Dedifferentiated amniotic fluid mesenchymal stem cell (primary cell): ENCODE measurements around the gene ITGAD.

Source experiments
- DNase-seq: peaks from one replicate; pipeline ENCODE4 v3.0.0-alpha.2; 2016; ENCODE audit errors: extremely low spot score

The ITGAD gene

GRCh38 chr16:31393056-31393455 lies at the start of gene ITGAD:
Gene ITGAD (plus strand): TSS chr16:31393335. CDS start chr16:31393361, 26 bp downstream.
- DNase-seq, result no peak

DNA sequence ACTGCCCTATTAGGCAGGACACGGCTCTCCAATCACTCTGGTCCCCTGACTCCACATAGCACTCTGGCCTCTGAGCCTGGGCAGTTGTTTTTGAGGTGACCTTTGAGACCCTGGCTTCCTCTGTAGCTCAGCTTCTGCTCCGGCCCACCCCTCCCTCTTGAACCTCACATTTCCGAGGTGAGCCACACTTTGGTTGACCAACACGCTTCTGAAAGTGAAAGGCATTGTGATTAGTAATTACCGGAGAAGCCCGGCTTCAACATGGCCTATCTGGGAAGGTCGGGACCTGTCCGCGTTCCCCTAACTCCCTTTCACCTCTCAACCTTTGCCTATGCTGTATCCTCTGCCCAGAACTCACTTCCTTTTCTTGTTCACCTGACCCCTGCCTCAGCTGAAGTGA lies 48.4 kb upstream of the ITGAD start:
- DNase-seq, result no peak

DNA sequence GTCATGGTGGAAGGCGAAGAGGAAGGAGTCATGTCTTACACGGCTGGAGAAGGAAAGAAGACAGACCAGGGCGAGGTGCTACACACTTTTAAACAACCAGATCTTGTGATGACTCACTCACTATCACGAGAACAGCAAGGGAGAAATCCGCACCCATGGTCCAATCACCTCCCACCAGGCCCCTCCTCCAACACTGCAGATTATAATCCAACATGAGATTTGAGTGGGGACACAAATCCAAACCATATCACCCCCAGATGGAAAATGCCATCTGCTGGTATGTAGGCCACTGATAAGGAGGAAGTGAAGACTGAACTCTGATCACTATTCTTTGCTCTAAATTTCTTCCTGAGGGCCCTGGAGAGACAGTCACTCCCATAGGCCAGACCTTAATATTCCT lies 45.7 kb upstream of the ITGAD start:
- DNase-seq, result no peak

GRCh38 chr16:31348579-31348978 lies 44.6 kb upstream of the ITGAD start:
- no peak for DNase-seq

- DNase-seq, result no peak
These were observed 42.7 kb upstream of the ITGAD start for GRCh38 chr16:31350275-31351005.

DNA sequence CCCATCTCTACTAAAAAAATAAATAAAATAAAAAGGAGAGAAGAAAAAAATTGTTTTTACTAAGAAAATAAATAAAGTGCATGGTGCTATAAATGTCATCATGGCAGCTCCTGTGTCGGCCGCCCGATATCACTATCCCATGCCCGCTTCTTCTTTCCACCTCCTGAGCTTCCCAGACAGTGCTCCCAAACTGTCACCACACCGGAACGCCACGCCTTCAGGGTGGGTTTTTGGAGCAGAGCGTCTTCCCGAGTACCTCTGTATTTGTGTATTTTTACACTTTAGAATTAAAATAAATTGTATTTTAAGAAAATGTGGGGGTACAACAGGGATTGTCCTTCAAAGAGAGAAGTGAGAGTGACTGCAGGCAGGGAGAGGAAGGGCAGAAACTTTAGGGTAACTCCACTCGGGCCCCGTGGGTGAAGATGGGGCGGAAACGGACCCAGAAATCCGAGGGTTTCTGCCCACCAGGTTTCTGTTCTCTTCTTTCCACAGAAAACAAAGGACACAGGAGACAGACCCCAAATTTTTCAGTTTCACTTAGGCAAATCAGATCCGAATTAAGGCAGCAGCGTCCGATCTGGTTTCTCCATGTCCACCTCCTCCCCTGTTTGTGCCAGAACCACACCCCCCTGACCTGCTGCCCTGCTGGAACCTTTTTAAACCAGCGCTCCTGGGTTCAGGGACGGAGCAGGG lies 41.7 kb upstream of the ITGAD start:
- no peak for DNase-seq

GRCh38 chr16:31351942-31352325 lies 41.2 kb upstream of the ITGAD start:
- no peak for DNase-seq

GRCh38 chr16:31352376-31353115 lies 40.6 kb upstream of the ITGAD start:
- no peak for DNase-seq

DNA sequence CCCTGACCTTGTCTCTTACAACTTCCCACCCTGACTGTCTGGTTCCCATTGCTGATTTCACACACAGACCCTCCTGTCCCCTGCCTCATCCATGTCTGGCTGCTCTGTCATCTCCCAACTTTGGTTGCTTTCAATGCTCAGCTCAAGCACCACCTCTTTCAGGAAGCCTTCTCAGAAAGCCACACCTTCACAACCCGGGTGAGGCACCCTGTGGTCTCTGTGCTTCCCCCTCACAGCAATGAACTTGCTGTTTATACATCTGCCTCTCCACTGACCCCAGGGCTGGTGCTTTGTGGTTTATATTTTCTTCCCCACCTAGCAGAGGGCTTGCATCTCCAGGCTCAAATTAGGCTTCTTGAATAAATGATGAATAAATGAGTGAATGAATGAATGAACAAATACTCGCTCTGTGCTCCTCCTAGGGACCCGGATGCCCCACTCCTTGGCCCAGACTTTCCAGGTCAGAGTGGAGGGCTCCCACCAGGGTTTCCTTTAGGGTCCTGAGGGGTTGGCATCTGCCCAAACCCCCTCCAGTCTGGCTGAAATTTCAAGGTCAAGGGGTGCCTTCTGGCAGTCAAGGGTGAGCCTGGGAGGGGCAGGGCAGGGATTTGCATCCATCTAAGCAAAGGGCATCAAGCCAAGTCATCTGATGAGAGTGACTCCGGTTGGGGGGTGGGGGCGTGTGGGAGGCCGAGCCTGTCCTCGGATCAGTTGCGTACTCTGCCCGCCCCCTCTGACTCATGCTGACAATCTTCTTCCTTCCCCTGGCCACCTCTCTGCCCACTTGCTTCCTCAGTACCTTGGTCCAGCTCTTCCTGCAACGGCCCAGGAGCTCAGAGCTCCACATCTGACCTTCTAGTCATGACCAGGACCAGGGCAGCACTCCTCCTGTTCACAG lies 38.5 kb upstream of the ITGAD start, which contains the start of gene ITGAX:
Gene ITGAX (plus strand): TSS at position 783 of the 898 bp plus-strand sequence. CDS start 79 bp downstream, at position 862.
- DNase-seq, result no peak

DNA sequence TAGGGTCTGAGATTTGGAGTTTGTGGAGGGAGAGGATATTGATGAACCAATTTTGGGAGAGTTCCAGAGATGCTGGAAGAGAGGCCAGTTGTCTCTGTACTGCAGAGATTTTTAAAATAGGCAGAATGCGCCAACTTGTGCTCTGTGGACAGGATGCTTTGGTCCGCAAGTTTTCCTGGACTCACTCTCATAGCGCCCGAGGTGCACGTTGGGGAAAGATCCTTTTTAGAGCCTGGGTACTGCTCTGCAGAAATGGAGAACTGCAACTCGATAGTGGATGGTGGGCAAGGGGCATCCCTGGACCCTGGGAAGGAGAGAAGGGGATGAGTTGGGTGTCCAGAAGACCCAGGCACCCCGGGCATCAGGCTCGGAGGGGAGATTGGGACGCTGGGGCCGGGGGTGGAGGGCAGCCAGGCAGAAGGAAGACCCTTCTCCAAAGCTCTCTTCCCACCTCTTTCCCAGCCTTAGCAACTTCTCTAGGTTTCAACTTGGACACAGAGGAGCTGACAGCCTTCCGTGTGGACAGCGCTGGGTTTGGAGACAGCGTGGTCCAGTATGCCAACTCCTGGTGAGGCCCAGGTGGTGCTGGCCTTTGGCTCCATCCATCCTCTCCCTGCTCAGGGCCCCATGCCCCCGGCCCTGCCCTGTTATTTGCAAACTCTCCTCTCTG lies 37.6 kb upstream of the ITGAD start:
- no peak for DNase-seq

- no peak for DNase-seq
These were observed 36.4 kb upstream of the ITGAD start for GRCh38 chr16:31356566-31357323.

- no peak for DNase-seq
These were observed 35.6 kb upstream of the ITGAD start for GRCh38 chr16:31357324-31358109.

- no peak for DNase-seq
These were observed 32.9 kb upstream of the ITGAD start for GRCh38 chr16:31360251-31360650.

GRCh38 chr16:31361201-31362110 lies 31.7 kb upstream of the ITGAD start:
- no peak for DNase-seq

DNA sequence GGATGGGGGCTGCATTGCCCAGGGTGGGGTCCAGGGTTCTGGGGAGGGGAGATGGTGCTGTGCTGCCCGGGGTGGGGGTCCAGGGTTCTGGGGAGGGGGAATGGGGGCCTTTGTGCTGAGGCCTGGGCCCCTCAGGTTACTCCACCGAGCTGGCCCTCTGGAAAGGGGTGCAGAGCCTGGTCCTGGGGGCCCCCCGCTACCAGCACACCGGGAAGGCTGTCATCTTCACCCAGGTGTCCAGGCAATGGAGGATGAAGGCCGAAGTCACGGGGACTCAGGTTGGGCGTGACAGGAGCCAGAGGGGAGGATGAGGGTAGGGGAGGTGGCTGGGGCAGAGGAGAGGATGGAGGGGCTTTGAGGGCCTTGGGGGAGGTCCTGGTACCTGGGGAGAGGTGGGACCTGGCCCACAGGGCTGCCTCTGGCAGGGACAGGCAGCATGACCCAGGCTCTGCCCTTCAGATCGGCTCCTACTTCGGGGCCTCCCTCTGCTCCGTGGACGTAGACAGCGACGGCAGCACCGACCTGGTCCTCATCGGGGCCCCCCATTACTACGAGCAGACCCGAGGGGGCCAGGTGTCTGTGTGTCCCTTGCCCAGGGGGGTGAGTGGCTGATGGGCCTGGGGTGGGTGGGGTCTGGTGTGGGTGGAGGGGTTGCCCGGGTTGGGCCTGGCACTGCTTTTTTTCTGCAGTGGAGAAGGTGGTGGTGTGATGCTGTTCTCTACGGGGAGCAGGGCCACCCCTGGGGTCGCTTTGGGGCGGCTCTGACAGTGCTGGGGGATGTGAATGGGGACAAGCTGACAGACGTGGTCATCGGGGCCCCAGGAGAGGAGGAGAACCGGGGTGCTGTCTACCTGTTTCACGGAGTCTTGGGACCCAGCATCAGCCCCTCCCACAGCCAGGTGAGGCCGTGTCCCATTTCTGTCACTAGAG lies 30.4 kb upstream of the ITGAD start:
- no peak for DNase-seq

- no peak for DNase-seq
These were observed 29.4 kb upstream of the ITGAD start for GRCh38 chr16:31363721-31364120.

GRCh38 chr16:31364421-31364820 lies 28.7 kb upstream of the ITGAD start:
- DNase-seq, result no peak
